Immature natural killer cell (primary cell): ENCODE results near the gene ASB16. TPM values are rescaled to one million over a fixed set of nuclear protein-coding genes. Genes with fewer than 3 reads are reported as not detected.

Experiments used
- DNase-seq, 3 donors: peaks; one replicate each; pipeline ENCODE4 v3.0.0; 2022; ENCODE audit warnings: mixed read lengths in 1 of 3
- H3K27ac Mint-ChIP-seq, 6 donors: one replicate each; pipeline ENCODE4 v1.8.0; 2020; ENCODE audit warnings: mixed read lengths in 6 of 6, mild to moderate bottlenecking in 5 of 6, inconsistent platforms in 4 of 6, moderate library complexity in 3 of 6
- H3K27me3 Mint-ChIP-seq, 3 donors: one replicate each; pipeline ENCODE4 v1.8.0; 2020 to 2021; ENCODE audit warnings: low read depth in 3 of 3, mild to moderate bottlenecking in 3 of 3, mixed read lengths in 3 of 3, moderate library complexity in 3 of 3, inconsistent platforms in 1 of 3
- H3K36me3 Mint-ChIP-seq, 3 donors: one replicate each; pipeline ENCODE4 v1.8.0; 2020; ENCODE audit warnings: mixed read lengths in 3 of 3, inconsistent platforms in 2 of 3, mild to moderate bottlenecking in 2 of 3
- H3K4me1 Mint-ChIP-seq, 2 donors: one replicate each; pipeline ENCODE4 v1.8.0; 2020; ENCODE audit warnings: inconsistent platforms in 2 of 2, mild to moderate bottlenecking in 2 of 2, mixed read lengths in 2 of 2, moderate library complexity in 1 of 2
- H3K4me3 Mint-ChIP-seq, 5 donors: one replicate each; pipeline ENCODE4 v1.8.0; 2020; ENCODE audit warnings: mild to moderate bottlenecking in 5 of 5, mixed read lengths in 5 of 5, inconsistent platforms in 3 of 5, moderate library complexity in 3 of 5
- H3K9me3 Mint-ChIP-seq, 6 donors: one replicate each; pipeline ENCODE4 v1.8.0; 2020; ENCODE audit warnings: mild to moderate bottlenecking in 6 of 6, mixed read lengths in 6 of 6, inconsistent platforms in 4 of 6, moderate library complexity in 3 of 6
- polyA plus RNA-seq, 3 donors: library from polyadenylated mRNA; unstranded; fragments of 300-500 nt; fragmentation: Illumina TruSeq; gene quantifications; one replicate each; pipeline ENCODE4 v1.2.3, GENCODE V29; 2021

The ASB16 gene
- polyA plus RNA-seq, 3 donors from 2014 or later, result 0.27 TPM; not detected in 2

GRCh38 chr17:44188576-44189403, 18.3 kb downstream of the ASB16 start:
- H3K4me3 Mint-ChIP-seq, result peak overlapping the region; percentile 5 to 99 (median 27)
- H3K4me1 Mint-ChIP-seq, result peaks cover 37 to 50% of the 10 kb centered on the region in 2 donors
- peaks cover 0 to 10% (median 5%) of the 10 kb centered on the region in 3 donors for H3K27me3 Mint-ChIP-seq
- H3K27ac Mint-ChIP-seq, result peak overlapping the region in 5 of 6 donors; percentile 21 to 100 (median 100)
- H3K9me3 Mint-ChIP-seq, result no peaks in the 10 kb centered on the region
- DNase-seq, result no peak
- no peaks in the 10 kb centered on the region for H3K36me3 Mint-ChIP-seq

DNA sequence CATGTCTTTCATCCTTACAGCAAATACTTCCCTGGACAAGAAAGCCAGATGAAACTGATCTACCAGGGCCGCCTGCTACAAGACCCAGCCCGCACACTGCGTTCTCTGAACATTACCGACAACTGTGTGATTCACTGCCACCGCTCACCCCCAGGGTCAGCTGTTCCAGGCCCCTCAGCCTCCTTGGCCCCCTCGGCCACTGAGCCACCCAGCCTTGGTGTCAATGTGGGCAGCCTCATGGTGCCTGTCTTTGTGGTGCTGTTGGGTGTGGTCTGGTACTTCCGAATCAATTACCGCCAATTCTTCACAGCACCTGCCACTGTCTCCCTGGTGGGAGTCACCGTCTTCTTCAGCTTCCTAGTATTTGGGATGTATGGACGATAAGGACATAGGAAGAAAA, 20.0 kb downstream of the ASB16 start:
- H3K27ac Mint-ChIP-seq, result peak overlapping the region in 5 of 6 donors; percentile 13 to 83 (median 40)
- DNase-seq, result no peak
- H3K36me3 Mint-ChIP-seq, result peaks cover 0 to 11% (median 0%) of the 10 kb centered on the region in 3 donors
- H3K27me3 Mint-ChIP-seq, result peaks cover 0 to 10% (median 5%) of the 10 kb centered on the region in 3 donors
- H3K4me1 Mint-ChIP-seq, result peaks cover 28 to 39% of the 10 kb centered on the region in 2 donors
- H3K9me3 Mint-ChIP-seq, result no peaks in the 10 kb centered on the region
- peak overlapping the region in 2 of 5 donors; percentile 24 to 33 for H3K4me3 Mint-ChIP-seq

DNA sequence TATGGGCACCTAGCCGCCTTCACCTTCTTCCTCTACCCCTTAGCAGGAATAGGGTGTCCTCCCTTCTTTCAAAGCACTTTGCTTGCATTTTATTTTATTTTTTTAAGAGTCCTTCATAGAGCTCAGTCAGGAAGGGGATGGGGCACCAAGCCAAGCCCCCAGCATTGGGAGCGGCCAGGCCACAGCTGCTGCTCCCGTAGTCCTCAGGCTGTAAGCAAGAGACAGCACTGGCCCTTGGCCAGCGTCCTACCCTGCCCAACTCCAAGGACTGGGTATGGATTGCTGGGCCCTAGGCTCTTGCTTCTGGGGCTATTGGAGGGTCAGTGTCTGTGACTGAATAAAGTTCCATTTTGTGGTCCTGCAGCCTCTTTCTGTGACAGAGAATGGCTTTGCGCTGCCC, 20.9 kb downstream of the ASB16 start:
- peaks cover 22 to 34% of the 10 kb centered on the region in 2 donors for H3K4me1 Mint-ChIP-seq
- H3K36me3 Mint-ChIP-seq, result peaks cover 0 to 14% (median 0%) of the 10 kb centered on the region in 3 donors
- no peak for DNase-seq
- H3K27ac Mint-ChIP-seq, result peak overlapping the region in 2 of 6 donors; percentile 37 to 50
- H3K9me3 Mint-ChIP-seq, result no peaks in the 10 kb centered on the region
- no peak overlapping the region for H3K4me3 Mint-ChIP-seq
- peaks cover 0 to 6% (median 5%) of the 10 kb centered on the region in 3 donors for H3K27me3 Mint-ChIP-seq

DNA sequence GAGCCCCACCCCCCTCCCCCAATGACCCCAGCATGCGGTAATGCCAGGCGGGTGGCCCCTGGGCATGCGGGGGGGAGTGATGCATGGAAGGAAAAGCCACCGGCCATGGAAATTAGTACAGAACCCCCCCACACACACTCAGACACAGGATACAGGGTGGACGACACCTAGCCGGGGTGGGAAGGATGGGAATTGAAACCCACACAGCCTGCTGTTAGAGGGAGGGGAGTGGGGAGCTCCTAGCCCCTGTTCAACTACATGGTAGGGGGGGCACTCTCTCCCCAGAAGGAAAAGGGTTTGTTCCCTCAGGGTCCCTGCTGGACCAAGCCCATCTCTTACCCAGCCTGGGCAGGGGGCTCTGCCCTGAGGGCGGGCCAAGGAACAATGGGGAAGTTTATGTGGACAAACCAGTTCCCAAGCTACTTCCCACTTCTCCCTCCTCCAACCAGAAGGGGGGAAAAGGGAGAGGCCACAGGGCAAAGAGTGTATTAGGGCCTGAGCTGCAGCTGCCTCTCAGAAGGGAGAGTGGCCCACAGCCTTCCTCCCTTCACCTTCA, 21.5 kb downstream of the ASB16 start:
- Mint-ChIP-seq H3K9me3 (no peaks in the 10 kb centered on the region), H3K27me3 (peaks cover 0 to 2% (median 0%) of the 10 kb centered on the region in 3 donors), H3K27ac (peak overlapping the region in 1 of 6 donors; percentile 37), H3K36me3 (peaks cover 0 to 14% (median 3%) of the 10 kb centered on the region in 3 donors), H3K4me3 (no peak overlapping the region), H3K4me1 (peaks cover 17 to 28% of the 10 kb centered on the region in 2 donors)
- DNase-seq, result no peak

GRCh38 chr17:44192750-44193149, 22.2 kb downstream of the ASB16 start:
- no peak for DNase-seq
- Mint-ChIP-seq H3K9me3 (no peaks in the 10 kb centered on the region), H3K27ac (peak overlapping the region in 2 of 6 donors; percentile 51 to 82), H3K4me1 (peaks cover 15 to 25% of the 10 kb centered on the region in 2 donors), H3K4me3 (no peak overlapping the region), H3K36me3 (peaks cover 0 to 14% (median 3%) of the 10 kb centered on the region in 3 donors), H3K27me3 (peaks cover 0 to 2% (median 2%) of the 10 kb centered on the region in 3 donors)

- Mint-ChIP-seq H3K27ac (peak overlapping the region in 1 of 6 donors; percentile 82), H3K4me1 (peaks cover 15 to 25% of the 10 kb centered on the region in 2 donors), H3K4me3 (no peak overlapping the region), H3K27me3 (peaks cover 0 to 4% (median 1%) of the 10 kb centered on the region in 3 donors), H3K9me3 (no peaks in the 10 kb centered on the region), H3K36me3 (peaks cover 0 to 14% (median 3%) of the 10 kb centered on the region in 3 donors)
- DNase-seq, result no peak
Observed at GRCh38 chr17:44193326-44194084, 23.0 kb downstream of the ASB16 start.

- Mint-ChIP-seq H3K27me3 (peaks cover 0 to 12% (median 7%) of the 10 kb centered on the region in 3 donors), H3K36me3 (peaks cover 0 to 14% (median 3%) of the 10 kb centered on the region in 3 donors), H3K4me1 (peaks cover 23 to 32% of the 10 kb centered on the region in 2 donors), H3K9me3 (no peaks in the 10 kb centered on the region), H3K4me3 (no peak overlapping the region), H3K27ac (peak overlapping the region in 2 of 6 donors; percentile 77 to 78)
- DNase-seq, result no peak
Observed at GRCh38 chr17:44197107-44197506, 26.6 kb downstream of the ASB16 start.

- peaks cover 26 to 39% of the 10 kb centered on the region in 2 donors for H3K4me1 Mint-ChIP-seq
- H3K9me3 Mint-ChIP-seq, result no peaks in the 10 kb centered on the region
- H3K27me3 Mint-ChIP-seq, result peaks cover 0 to 13% (median 10%) of the 10 kb centered on the region in 3 donors
- peak overlapping the region; percentile 75 to 81 (median 79) for H3K4me3 Mint-ChIP-seq
- peak overlapping the region; percentile 77 to 89 (median 85) for H3K27ac Mint-ChIP-seq
- DNase-seq, result peak in 1 of 3 donors; percentile 17
- H3K36me3 Mint-ChIP-seq, result peaks cover 0 to 14% (median 3%) of the 10 kb centered on the region in 3 donors
Observed at GRCh38 chr17:44197980-44198720, 27.6 kb downstream of the ASB16 start.

DNA sequence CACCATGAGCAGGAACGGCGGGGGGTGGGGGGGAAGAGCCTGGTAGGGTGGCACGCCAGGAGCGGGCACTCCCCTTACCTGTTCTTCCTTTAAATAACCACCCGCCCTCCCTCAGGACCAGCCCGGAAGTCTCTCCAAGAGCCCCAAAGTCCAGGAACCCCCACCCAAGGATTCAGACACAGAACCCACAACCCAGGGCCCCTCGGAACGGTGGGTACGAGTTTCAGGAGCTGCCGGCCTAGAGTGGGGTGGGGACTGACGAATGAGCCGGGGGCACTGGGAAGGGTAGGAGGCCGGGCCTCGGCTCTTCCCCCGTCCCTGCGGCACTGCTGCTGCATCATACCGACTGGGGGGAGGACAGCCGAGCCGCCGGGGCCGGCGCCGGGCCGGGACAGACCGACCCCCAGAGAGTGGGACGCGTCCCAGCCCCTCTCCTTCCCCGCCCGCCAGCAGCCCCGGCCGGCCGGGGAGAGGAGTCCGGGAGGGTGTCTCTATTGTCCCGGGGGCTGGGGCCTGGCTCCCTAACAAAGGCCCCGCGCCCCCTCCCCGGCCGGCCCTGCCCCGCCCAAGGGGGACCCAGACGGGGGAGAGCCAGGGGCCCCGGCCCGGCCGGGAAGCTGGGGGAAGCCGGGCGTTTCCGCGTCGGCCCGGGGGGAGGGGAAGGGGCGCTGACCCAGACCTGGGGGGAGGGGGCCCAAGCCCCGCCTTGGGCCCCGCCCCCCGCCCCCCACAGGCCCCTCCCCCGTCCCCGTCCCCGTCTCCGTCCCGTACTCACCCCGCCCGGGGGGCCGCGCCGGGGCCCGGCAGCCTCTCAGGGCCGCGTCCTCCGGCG, 28.4 kb downstream of the ASB16 start:
- H3K4me1 Mint-ChIP-seq, result peaks cover 34 to 47% of the 10 kb centered on the region in 2 donors
- peak; percentile 58 to 61 (median 61) for DNase-seq
- H3K9me3 Mint-ChIP-seq, result no peaks in the 10 kb centered on the region
- H3K36me3 Mint-ChIP-seq, result peaks cover 0 to 14% (median 3%) of the 10 kb centered on the region in 3 donors
- peaks cover 0 to 13% (median 10%) of the 10 kb centered on the region in 3 donors for H3K27me3 Mint-ChIP-seq
- peak overlapping the region; percentile 75 to 81 (median 79) for H3K4me3 Mint-ChIP-seq
- H3K27ac Mint-ChIP-seq, result peak overlapping the region; percentile 77 to 89 (median 85)

- peak within 1 kb of the TSS; percentile 84 to 98 (median 95) for H3K27ac Mint-ChIP-seq
- H3K27me3 Mint-ChIP-seq, result peaks cover 0 to 13% (median 10%) of the 10 kb centered on the region in 3 donors
- H3K4me1 Mint-ChIP-seq, result peaks cover 36 to 49% of the 10 kb centered on the region in 2 donors
- peak; percentile 96 to 98 (median 98) for DNase-seq
- H3K36me3 Mint-ChIP-seq, result peaks cover 0 to 10% (median 3%) of the 10 kb centered on the region in 3 donors
- peak within 1 kb of the TSS; percentile 88 to 94 (median 90) for H3K4me3 Mint-ChIP-seq
- no peaks in the 10 kb centered on the region for H3K9me3 Mint-ChIP-seq
Observed at GRCh38 chr17:44199553-44200477, 29.3 kb downstream of the ASB16 start, which contains the start of gene ATXN7L3. Gene ATXN7L3 (minus strand): TSS chr17:44199884. CDS start chr17:44198070, 1,814 bp downstream.

DNA sequence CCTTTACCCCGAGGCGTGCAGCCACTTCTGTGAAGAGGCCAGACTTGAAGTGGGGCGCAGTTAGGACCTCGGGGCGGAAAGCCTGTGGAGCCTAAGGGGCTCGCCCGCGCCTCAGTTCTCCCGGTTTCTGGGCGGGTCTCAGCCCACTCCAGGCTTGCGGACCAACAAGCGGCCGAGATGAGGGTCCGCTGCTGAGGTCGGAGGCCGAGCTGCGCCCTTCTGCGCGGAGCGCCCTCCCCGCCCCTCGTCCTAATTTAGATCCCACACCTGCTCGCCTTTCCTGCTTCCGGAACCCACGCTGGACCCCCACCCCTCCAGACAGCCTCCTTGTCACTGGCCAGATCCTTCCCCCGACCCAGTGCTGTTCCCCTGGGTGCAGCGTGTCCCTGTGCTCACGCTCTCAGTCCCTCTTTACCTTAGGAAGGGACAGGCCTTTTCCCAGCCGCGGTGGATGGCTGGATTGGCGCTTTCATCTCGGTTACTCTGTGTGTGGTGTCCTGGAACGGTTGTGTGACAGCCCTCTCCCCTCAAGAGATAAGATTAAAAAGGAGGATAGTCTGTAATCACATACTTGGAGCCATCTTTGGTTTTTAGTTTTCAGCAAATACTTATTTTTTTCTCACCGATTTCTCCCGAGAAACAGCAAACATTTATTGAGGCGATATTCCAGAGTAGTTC, 30.1 kb downstream of the ASB16 start:
- Mint-ChIP-seq H3K27me3 (peaks cover 0 to 13% (median 10%) of the 10 kb centered on the region in 3 donors), H3K9me3 (no peaks in the 10 kb centered on the region), H3K36me3 (peaks cover 0 to 3% (median 2%) of the 10 kb centered on the region in 3 donors), H3K4me3 (peak overlapping the region; percentile 88 to 94 (median 90)), H3K27ac (peak overlapping the region; percentile 84 to 98 (median 95)), H3K4me1 (peaks cover 36 to 46% of the 10 kb centered on the region in 2 donors)
- DNase-seq, result no peak
